HG02852 (cell line): Measurements from ENCODE around the gene BEST1.
"Not testable (repeated sequence)": the region's sequence is repeated elsewhere in the genome, so short reads cannot be mapped to it uniquely, and the experiment has no call there.

Experiments used
- ATAC-seq: cut with Tn5 transposase; IDR thresholded peaks from one replicate; pipeline ENCODE4 v1.9.1; 2021; ENCODE audit warnings: mild to moderate bottlenecking, moderate library complexity; ENCODE audit not compliant: unreplicated experiment

The BEST1 gene

DNA sequence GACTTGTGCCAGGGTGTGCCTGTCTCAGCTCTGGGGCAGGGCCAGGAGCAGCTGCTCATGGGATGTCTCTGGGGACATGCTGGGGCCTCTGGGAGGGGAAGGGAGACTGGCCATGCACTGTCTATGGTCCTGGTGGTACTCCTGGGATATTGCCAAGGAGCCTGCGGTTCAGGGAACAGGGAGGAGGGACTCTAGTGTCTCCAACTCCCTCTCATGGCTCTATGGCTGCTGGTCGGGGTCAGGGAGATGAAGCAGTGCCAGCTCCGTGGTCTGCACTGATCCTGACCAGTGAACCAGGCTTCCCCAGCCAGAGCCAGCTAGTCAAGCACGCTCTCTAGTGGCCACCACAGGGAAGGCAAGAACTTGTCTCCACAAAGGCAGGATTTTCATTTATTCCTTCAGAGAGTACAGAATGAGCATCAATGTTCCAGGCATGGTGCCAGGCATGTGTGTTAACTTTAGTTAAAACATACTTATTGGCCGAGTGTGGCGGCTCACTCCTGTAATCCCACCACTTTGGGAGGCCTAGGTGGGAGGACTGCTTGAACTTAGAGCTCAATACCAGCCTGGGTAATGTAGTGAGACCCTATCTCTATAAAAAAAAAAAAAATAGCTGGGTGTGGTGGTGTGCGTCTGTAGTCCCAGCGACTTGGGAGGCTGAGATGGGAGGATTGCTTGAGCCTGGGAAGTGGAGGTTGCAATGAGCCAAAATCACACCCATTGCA, 2.5 kb upstream of the BEST1 start:
- ATAC-seq = no peak

GRCh38 chr11:61948505-61948904, 1.6 kb upstream of the BEST1 start:
- ATAC-seq = no peak

DNA sequence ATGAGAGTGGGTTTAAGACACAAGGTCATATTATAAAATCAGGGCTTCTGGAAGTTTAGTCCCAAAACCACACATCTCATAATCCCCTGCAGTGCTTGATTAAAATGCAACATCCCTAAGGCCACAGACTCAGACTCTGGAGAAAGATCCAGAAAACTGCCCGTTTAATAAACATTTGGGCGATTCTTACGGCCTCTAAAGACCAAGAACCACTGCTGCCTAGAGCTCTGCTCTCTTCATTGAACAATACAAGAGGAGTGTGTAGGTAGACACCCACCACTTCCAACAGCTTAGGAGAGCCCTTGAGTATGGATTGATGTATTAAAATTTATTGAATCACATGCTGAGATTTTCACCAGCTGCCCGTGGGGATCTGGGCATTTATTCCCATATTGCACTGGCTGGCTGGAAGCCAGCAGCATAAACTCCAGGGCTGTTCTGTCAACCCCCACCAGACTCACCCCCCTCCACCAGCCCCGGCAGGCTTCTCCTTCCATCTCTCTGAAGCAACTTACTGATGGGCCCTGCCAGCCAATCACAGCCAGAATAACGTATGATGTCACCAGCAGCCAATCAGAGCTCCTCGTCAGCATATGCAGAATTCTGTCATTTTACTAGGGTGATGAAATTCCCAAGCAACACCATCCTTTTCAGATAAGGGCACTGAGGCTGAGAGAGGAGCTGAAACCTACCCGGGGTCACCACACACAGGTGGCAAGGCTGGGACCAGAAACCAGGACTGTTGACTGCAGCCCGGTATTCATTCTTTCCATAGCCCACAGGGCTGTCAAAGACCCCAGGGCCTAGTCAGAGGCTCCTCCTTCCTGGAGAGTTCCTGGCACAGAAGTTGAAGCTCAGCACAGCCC, 749 bp upstream of the BEST1 start:
- no peak for ATAC-seq

DNA sequence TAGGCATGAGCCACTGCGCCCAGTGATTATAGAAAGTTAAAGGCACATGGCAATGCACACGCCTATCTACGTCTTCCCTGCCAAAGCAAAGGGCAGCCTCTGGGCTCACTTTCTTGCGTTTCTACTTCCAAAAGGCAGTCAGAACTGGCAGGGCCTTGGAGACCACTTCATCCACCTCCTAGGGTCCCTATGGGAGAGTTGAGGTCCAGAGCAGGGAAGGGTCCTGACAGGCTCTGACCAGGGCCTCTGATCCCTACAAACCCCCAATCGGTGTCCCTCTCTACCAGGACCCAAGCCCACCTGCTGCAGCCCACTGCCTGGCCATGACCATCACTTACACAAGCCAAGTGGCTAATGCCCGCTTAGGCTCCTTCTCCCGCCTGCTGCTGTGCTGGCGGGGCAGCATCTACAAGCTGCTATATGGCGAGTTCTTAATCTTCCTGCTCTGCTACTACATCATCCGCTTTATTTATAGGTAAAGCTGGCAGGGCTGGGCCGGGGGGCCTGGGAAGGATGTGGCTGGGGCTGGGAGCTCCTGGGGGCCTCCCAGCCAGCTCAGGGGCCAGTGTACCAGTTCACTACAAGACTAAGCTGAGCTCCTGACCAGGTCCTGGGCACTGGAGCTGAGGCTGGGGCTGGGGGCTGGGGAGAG, 1.5 kb downstream of the BEST1 start:
- ATAC-seq = no peak

DNA sequence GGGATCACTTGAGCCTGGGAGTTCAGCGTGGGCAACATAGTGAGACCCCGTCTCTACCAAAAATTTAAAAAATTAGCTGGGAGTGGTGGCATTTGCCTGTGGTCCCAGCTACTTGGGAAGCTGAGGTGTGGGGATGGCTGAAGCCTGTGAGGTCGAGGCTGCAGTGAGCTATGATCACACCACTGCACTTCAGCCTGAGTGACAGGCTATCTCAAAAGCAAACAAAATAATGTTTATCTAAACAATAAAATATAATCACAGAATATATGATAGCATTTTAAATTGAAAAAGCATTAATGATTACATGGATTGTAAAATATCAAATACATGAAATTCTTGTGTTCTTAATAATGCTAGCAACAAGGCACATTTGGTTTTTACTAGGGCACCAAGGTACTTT, 2.7 kb downstream of the BEST1 start:
- ATAC-seq = no peak

GRCh38 chr11:61953632-61954031, 3.5 kb downstream of the BEST1 start:
- ATAC-seq = not testable (repeated sequence)

DNA sequence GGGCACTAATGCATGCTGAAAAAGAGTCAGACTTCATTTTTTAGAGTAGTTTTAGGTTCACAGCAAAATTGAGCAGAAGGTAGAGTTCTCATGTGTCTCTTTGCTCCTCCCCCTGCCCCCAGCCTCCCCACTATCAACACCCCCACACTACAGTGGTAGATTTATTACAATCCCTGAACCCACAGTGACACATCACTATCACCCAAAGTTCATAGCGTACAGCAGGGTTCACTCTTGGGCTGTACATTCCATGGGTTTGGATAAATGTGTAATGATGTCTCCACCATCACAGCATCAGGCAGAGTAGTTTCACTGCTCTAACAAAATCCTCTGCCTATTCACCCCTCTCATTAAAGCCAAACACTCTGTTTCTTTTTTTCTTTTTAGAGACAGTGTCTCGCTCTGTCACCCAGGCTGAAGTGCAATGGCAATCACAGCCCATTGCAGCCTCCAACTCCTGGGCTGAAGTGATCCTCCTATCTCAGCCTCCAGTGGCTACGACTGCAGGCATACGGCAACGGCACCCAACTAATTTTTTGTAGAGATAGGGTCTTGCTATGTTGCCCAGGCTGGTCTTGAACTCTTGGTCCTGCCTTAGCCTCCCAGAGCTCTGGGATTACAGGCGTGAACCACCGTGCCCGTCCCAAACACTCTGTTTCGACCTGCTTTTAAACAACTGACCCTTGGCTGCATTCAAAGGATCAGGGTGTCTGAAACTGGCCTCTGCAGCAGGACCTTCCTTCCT, 4.1 kb downstream of the BEST1 start:
- no peak for ATAC-seq

DNA sequence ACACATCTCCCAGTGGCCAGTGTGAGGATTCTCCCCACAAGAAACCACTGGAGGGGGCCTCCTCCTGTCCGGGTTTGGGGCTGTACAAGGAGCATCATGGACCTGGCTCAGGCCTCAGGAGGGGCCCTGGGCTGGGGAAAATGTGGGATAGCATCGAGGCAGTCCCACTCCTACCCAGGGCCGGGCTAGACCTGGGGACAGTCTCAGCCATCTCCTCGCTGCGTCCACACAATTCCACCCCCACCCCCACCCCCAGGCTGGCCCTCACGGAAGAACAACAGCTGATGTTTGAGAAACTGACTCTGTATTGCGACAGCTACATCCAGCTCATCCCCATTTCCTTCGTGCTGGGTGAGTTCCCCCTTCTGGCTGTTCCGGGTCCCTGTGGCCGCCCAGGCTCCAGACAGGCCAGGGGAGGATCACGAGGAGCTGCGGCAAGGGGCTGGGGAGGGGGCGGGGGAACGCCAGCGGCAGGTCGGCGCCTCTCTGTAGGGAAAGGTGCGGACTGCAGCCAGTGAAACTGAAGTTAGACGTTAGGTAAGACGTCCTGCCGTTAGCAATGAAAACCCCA, 4.8 kb downstream of the BEST1 start:
- ATAC-seq = no peak

DNA sequence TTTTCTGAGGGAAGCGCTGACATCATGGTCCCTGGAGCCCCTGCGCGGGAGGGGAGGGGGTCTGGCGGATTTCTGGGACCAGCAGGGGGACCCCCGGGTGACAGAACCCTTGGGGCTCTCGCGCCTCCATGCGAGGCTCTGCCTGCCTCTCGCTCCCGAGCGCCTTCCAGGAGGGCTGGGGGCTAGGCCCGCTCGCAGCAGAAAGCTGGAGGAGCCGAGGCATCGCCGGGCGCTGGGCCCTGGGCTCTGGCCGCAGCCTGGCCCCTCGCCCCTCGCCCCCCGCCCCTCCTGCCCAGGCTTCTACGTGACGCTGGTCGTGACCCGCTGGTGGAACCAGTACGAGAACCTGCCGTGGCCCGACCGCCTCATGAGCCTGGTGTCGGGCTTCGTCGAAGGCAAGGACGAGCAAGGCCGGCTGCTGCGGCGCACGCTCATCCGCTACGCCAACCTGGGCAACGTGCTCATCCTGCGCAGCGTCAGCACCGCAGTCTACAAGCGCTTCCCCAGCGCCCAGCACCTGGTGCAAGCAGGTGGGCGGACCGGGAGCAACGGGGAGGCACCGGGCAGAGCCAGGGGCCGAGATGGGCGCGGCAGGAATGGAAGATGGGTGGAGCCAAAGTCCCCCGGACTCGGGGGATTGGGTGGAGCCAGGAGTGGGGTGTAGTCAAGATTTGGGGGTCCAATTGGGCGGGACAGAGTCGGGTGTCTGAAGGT, 5.4 kb downstream of the BEST1 start:
- ATAC-seq = no peak

DNA sequence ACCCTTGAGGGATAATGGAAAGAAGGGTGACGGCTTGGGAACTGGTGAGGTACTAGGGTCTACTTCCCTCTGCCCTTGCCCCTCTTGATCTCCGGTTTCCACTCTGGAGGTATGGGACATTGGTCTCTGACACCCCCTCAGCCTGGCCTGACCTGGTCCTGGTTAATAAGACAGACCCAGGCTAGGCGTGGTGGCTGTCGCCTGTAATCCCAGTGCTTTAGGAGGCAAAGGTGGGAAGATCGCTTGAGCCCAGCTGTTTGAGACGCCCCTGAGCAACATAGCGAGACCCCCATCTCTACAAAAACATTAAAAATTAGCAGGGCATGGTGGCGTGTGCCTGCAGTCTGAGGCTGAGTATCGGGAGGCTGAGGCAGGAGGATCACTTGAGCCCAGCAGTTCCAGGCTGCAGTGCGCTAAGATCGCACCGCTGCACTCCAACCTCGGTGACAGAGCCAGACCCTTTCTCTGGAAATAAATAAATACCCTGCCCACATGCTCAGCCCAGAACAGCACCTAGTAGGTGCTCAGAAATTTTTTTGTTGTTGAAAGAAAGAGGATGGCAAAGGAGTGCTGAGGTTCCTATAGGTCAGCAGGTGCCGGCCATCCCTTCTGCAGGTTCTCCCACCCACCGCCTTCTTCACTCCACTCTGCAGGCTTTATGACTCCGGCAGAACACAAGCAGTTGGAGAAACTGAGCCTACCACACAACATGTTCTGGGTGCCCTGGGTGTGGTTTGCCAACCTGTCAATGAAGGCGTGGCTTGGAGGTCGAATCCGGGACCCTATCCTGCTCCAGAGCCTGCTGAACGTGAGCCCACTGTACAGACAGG, 6.3 kb downstream of the BEST1 start:
- no peak for ATAC-seq

DNA sequence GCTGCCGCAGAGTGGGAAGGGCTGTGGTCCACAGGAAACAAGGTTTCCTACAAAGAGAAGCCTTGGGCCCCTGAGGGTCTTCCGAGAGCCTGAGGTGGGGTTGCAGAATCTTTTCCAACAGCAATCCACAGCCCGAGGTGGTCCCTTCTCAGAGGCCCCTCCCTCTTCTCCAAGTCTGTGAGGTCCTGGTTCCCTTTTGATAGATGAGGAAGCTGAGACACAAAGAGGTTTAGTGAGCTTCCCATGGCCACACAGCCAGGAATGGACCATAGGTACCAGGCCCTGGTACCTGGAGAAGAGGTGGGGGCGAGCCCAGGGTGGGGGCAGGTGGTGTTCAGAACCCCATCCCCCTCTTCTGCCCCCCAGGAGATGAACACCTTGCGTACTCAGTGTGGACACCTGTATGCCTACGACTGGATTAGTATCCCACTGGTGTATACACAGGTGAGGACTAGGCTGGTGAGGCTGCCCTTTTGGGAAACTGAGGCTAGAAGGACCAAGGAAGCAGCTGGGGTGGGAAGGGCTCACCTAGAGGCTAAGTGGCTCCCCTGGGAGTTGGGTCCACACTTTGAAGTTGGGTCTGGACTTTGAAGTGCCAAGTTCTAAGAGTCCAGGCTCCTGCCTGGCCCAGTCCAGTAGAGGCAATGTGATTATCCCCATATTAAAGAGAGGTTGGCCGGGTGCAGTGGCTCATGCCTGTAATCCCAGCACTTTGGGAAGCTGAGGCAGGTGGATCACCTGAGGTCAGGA, 7.0 kb downstream of the BEST1 start:
- no peak for ATAC-seq

- ATAC-seq = no peak
Observed at GRCh38 chr11:61958590-61958989, 8.4 kb downstream of the BEST1 start.

GRCh38 chr11:61959114-61959513, 9.0 kb downstream of the BEST1 start:
- ATAC-seq = no peak

GRCh38 chr11:61959678-61960077, 9.5 kb downstream of the BEST1 start:
- no peak for ATAC-seq

DNA sequence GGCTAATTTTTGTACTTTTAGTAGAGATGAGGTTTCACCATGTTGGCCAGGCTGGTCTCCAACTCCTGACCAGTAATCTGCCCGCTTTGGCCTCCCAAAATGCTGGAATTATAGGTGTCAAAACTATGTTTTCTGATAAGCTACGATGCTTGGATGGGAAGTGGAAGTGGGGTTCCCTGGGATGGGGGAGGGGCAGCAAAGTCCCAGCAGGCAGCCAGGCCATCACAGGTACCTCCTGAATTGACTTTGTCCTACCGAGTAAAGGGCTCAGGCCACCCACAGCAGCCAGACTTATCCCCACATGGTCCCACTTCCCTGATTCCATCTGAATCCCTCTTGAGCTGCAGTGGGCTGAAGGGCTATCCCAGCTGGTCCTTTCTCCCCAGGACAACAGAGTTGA, 10.4 kb downstream of the BEST1 start:
- ATAC-seq = no peak

- ATAC-seq = no peak
Observed at GRCh38 chr11:61961570-61962212, 11.5 kb downstream of the BEST1 start.

DNA sequence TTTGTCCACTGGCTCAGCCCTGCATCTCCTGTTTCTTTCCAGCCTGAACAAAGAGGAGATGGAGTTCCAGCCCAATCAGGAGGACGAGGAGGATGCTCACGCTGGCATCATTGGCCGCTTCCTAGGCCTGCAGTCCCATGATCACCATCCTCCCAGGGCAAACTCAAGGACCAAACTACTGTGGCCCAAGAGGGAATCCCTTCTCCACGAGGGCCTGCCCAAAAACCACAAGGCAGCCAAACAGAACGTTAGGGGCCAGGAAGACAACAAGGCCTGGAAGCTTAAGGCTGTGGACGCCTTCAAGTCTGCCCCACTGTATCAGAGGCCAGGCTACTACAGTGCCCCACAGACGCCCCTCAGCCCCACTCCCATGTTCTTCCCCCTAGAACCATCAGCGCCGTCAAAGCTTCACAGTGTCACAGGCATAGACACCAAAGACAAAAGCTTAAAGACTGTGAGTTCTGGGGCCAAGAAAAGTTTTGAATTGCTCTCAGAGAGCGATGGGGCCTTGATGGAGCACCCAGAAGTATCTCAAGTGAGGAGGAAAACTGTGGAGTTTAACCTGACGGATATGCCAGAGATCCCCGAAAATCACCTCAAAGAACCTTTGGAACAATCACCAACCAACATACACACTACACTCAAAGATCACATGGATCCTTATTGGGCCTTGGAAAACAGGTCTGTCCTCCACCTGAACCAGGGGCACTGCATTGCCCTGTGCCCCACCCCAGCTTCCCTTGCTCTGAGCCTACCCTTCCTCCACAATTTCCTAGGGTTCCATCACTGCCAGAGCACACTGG, 12.3 kb downstream of the BEST1 start:
- no peak for ATAC-seq

DNA sequence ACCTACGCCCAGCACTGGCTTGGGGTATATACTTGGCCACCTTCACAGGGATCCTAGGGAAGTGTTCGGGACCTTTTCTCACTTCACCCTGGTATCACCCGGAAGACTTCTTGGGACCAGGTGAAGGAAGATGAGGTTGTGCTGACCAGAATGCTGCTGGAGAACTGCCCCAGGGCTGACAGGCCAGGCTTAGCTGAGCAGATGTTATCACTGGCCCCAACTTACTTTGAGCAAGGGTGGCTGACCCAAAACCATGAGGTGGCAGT, 12.8 kb downstream of the BEST1 start:
- ATAC-seq = no peak
